ENCODE measurements around the gene ELK1. TPM values are rescaled to one million over a fixed set of nuclear protein-coding genes. Genes with fewer than 3 reads are reported as not detected.

ELK1 gene
- total RNA-seq, 1 experiment from 2014 or later = 57.0 TPM

DNA sequence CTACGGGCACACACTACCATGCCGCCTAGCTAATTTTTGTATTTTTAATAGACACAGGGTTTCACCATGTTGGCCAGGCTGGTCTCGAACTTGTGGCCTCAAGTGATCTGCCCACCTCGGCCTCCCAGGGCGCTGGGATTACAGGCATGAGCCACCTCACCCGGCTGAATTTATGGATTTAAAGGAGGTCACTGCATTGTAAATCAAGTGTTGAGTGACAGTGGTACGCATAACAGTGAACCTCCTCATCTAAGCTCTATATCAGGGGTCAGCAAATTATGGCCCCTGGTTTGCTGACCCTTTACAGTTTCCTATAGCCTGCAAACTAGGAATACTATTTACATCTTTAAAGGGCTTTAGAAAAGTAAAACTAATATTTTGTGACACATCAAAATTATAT, 11.2 kb upstream of the ELK1 start:
- ChIA-PET CTCF (no interaction called here), POLR2A (no interaction called here), RAD21 (ENCODE audit: low non-redundant PET in 1 of 2, low total read pairs in 2 of 2, uncharacterized antibody in 2 of 2, unreplicated experiment in 2 of 2) (no interaction called here)
- TF ChIP-seq SRF (IDR thresholded peaks at IDR 0.05; ENCODE audit: low read depth) (no peak), SP1 (IDR thresholded peaks at IDR 0.05; ENCODE audit: low read depth) (no peak), FOSL1 (IDR thresholded peaks at IDR 0.05; ENCODE audit: low read depth) (no peak), ATF3 (IDR thresholded peaks at IDR 0.05) (no peak)
- TF ChIP-seq, protein P1, sequence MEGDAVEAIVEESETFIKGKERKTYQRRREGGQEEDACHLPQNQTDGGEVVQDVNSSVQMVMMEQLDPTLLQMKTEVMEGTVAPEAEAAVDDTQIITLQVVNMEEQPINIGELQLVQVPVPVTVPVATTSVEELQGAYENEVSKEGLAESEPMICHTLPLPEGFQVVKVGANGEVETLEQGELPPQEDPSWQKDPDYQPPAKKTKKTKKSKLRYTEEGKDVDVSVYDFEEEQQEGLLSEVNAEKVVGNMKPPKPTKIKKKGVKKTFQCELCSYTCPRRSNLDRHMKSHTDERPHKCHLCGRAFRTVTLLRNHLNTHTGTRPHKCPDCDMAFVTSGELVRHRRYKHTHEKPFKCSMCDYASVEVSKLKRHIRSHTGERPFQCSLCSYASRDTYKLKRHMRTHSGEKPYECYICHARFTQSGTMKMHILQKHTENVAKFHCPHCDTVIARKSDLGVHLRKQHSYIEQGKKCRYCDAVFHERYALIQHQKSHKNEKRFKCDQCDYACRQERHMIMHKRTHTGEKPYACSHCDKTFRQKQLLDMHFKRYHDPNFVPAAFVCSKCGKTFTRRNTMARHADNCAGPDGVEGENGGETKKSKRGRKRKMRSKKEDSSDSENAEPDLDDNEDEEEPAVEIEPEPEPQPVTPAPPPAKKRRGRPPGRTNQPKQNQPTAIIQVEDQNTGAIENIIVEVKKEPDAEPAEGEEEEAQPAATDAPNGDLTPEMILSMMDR (IDR thresholded peaks at IDR 0.05 in 2 of 3, conservative IDR thresholded peaks at IDR 0.05 in 1 of 3; ENCODE audit: borderline replicate concordance in 1 of 3, insufficient read depth in 1 of 3, low read depth in 2 of 3, low read length in 2 of 3) = no peak
- TF ChIP-seq, protein P2, sequence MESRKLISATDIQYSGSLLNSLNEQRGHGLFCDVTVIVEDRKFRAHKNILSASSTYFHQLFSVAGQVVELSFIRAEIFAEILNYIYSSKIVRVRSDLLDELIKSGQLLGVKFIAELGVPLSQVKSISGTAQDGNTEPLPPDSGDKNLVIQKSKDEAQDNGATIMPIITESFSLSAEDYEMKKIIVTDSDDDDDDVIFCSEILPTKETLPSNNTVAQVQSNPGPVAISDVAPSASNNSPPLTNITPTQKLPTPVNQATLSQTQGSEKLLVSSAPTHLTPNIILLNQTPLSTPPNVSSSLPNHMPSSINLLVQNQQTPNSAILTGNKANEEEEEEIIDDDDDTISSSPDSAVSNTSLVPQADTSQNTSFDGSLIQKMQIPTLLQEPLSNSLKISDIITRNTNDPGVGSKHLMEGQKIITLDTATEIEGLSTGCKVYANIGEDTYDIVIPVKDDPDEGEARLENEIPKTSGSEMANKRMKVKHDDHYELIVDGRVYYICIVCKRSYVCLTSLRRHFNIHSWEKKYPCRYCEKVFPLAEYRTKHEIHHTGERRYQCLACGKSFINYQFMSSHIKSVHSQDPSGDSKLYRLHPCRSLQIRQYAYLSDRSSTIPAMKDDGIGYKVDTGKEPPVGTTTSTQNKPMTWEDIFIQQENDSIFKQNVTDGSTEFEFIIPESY (IDR thresholded peaks at IDR 0.05; ENCODE audit: extremely low read depth, insufficient replicate concordance, low read length) = no peak
- no peak overlapping the region for H3K4me3 ChIP-seq (replicated peaks in 1 of 2; ENCODE audit: low read depth in 1 of 2, low read length in 2 of 2)
- no peaks in the 10 kb centered on the region for H3K27me3 ChIP-seq (ENCODE audit: insufficient read depth, low read length)
- intact Hi-C loops (cut with micrococcal nuclease) = no loop called here
- peaks cover 5 to 24% of the 10 kb centered on the region in 2 experiments; a peak in 3 of 4 replicates for H3K4me1 ChIP-seq (ENCODE audit: control insufficient read depth in 1 of 2, insufficient read depth in 2 of 2, low read length in 2 of 2)
- no TSS peak for BruUV-seq (replicated peaks)
- ATAC-seq (no peak), DNase-seq (ENCODE audit: low read depth, low spot score) (no peak)
- H3K9ac ChIP-seq (ENCODE audit: low read length) = no peak overlapping the region
- H4K20me1 ChIP-seq (ENCODE audit: insufficient read depth) = no peaks in the 10 kb centered on the region
- H2AFZ ChIP-seq (ENCODE audit: low read depth, low read length, poor library complexity, severe bottlenecking) = no peak overlapping the region
- H3K4me2 ChIP-seq (ENCODE audit: low read length) = no peak overlapping the region
- H3K79me2 ChIP-seq (ENCODE audit: insufficient read depth, low read length) = peaks cover 10% of the 10 kb centered on the region
- H3K9me2 ChIP-seq (ENCODE audit: insufficient read depth) = no peaks in the 10 kb centered on the region
- no peak overlapping the region for H3K27ac ChIP-seq (ENCODE audit: low read depth, low read length)
- peaks cover 6 to 11% of the 10 kb centered on the region in 2 experiments; a peak in 3 of 4 replicates for H3K36me3 ChIP-seq (ENCODE audit: control insufficient read depth in 1 of 2, insufficient read depth in 2 of 2, low read length in 2 of 2)
- H3K9me3 ChIP-seq (ENCODE audit: control insufficient read depth in 1 of 2, insufficient read depth in 1 of 2, low read depth in 1 of 2, low read length in 2 of 2) = no peaks in the 10 kb centered on the region
